Sigmoid colon (tissue), 4 donors: Measurements from ENCODE around the gene TTLL13.

ENCODE experiments used
- CTCF ChIP-seq, 4 experiments: fragments of 450-650 bp in 3 of 4; fragments of 200-600 bp in 1 of 4; IDR thresholded peaks; one replicate each; pipeline ENCODE4 v1.5.1; 2016 to 2019; ENCODE audit warnings: antibody characterized with exemption in 4 of 4, mild to moderate bottlenecking in 3 of 4, moderate library complexity in 2 of 4
- EP300 ChIP-seq, 4 donors: sonication (generic); formaldehyde crosslinking; IDR thresholded peaks; one replicate each; pipeline ENCODE4 v1.6.1; 2017; ENCODE audit warnings: antibody characterized with exemption in 4 of 4
- POLR2AphosphoS5 ChIP-seq, 4 donors: sonication (generic); formaldehyde crosslinking; IDR thresholded peaks; one replicate each; pipeline ENCODE4 v1.6.1; 2017; ENCODE audit warnings: antibody characterized with exemption in 4 of 4

GRCh38 chr15:90309020-90309419, 59.7 kb downstream of the TTLL13 start:
- TF ChIP-seq CTCF (IDR thresholded peaks at IDR 0.05), result no peak
- no peak for TF ChIP-seq POLR2AphosphoS5 (IDR thresholded peaks at IDR 0.05)
- no peak for TF ChIP-seq EP300 (IDR thresholded peaks at IDR 0.05)
